ENCODE measurements around the gene PDE4B. TPM values are rescaled to one million over a fixed set of nuclear protein-coding genes. Genes with fewer than 3 reads are reported as not detected.

PDE4B gene
- total RNA-seq, 1 experiment from 2014 or later = not detected

DNA sequence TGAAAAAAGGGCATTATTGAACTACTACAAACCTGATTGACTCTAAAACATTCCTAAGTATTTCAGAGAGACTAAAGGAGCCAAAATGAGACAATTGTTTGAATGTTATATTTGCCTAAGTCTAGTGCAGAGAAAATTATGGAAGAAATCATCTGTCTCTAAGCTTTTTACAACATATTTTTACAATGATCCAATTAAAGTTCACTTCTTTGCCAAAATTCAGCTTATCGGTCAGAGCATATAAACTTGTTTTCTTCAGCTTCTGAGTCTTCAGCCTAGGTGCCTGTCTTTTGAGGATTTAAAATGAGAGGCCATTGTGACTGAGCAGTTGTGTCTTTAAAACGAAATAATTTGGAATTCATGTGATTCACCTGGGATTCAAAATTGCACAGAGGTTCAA, 560.1 kb downstream of the PDE4B start:
- H3K4me3 ChIP-seq (ENCODE audit: low read depth, low read length) = no peak overlapping the region
- ChIA-PET CTCF (no interaction called here), POLR2A (no interaction called here)
- no peaks in the 10 kb centered on the region for H3K9me3 ChIP-seq
- DNase-seq = no peak
- Mint-ChIP-seq H3K27ac (ENCODE audit: unreplicated experiment) (no peak overlapping the region), H3K27me3 (ENCODE audit: insufficient read depth, unreplicated experiment) (peaks cover 7% of the 10 kb centered on the region), H3K9me3 (ENCODE audit: unreplicated experiment) (no peaks in the 10 kb centered on the region), H3K4me3 (ENCODE audit: unreplicated experiment) (no peak overlapping the region), H3K4me1 (ENCODE audit: low read depth, unreplicated experiment) (no peaks in the 10 kb centered on the region), H3K36me3 (ENCODE audit: insufficient read depth, unreplicated experiment) (no peaks in the 10 kb centered on the region)
- TF ChIP-seq, protein P1, sequence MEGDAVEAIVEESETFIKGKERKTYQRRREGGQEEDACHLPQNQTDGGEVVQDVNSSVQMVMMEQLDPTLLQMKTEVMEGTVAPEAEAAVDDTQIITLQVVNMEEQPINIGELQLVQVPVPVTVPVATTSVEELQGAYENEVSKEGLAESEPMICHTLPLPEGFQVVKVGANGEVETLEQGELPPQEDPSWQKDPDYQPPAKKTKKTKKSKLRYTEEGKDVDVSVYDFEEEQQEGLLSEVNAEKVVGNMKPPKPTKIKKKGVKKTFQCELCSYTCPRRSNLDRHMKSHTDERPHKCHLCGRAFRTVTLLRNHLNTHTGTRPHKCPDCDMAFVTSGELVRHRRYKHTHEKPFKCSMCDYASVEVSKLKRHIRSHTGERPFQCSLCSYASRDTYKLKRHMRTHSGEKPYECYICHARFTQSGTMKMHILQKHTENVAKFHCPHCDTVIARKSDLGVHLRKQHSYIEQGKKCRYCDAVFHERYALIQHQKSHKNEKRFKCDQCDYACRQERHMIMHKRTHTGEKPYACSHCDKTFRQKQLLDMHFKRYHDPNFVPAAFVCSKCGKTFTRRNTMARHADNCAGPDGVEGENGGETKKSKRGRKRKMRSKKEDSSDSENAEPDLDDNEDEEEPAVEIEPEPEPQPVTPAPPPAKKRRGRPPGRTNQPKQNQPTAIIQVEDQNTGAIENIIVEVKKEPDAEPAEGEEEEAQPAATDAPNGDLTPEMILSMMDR (IDR thresholded peaks at IDR 0.05; ENCODE audit: insufficient read depth in 1 of 2, low read depth in 1 of 2, low read length in 1 of 2, severe bottlenecking in 1 of 2, unreplicated experiment in 1 of 2) = no peak
- H3K4me1 ChIP-seq = no peaks in the 10 kb centered on the region
- BruUV-seq (replicated peaks) = no TSS peak
- intact Hi-C loops (cut with micrococcal nuclease; ENCODE audit: unreplicated experiment) = no loop called here
- H3K36me3 ChIP-seq (ENCODE audit: control insufficient read depth, insufficient read depth, low read length) = no peaks in the 10 kb centered on the region
- no peaks in the 10 kb centered on the region for H3K27me3 ChIP-seq (replicated peaks; ENCODE audit: control insufficient read depth, insufficient read depth, low read length)

DNA sequence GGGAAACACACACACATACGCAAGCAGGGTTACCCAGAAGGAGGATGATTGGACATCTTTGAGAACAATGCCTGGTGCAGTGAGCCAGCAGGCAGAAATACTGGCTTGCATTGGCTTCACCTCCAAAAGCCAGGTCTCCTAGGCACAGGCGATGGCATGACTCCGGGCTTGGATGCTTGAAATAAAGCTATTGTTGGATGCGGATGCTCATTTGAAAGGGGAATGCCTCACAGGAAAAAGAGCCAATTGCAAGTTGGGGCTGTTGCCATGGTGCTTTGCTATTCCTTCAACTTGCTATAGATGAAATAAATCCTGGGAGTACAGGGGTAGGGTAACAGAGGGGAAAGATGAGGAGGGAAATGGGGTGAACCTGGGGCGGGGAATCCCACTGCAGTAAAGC, 560.6 kb downstream of the PDE4B start:
- Histone ChIP-seq H3K36me3 (ENCODE audit: control insufficient read depth, insufficient read depth, low read length) (no peaks in the 10 kb centered on the region), H3K4me3 (ENCODE audit: low read depth, low read length) (no peak overlapping the region), H3K27me3 (replicated peaks; ENCODE audit: control insufficient read depth, insufficient read depth, low read length) (no peaks in the 10 kb centered on the region), H3K9me3 (no peaks in the 10 kb centered on the region), H3K4me1 (no peaks in the 10 kb centered on the region)
- Mint-ChIP-seq H3K27me3 (ENCODE audit: insufficient read depth, unreplicated experiment) (peaks cover 7% of the 10 kb centered on the region), H3K4me3 (ENCODE audit: unreplicated experiment) (no peak overlapping the region), H3K4me1 (ENCODE audit: low read depth, unreplicated experiment) (no peaks in the 10 kb centered on the region), H3K27ac (ENCODE audit: unreplicated experiment) (no peak overlapping the region), H3K9me3 (ENCODE audit: unreplicated experiment) (no peaks in the 10 kb centered on the region), H3K36me3 (ENCODE audit: insufficient read depth, unreplicated experiment) (no peaks in the 10 kb centered on the region)
- DNase-seq = no peak
- intact Hi-C loops (cut with micrococcal nuclease; ENCODE audit: unreplicated experiment) = no loop called here
- ChIA-PET CTCF (no interaction called here), POLR2A (no interaction called here)
- TF ChIP-seq, protein P1 (IDR thresholded peaks at IDR 0.05; ENCODE audit: insufficient read depth in 1 of 2, low read depth in 1 of 2, low read length in 1 of 2, severe bottlenecking in 1 of 2, unreplicated experiment in 1 of 2) = no peak
- no TSS peak for BruUV-seq (replicated peaks)

DNA sequence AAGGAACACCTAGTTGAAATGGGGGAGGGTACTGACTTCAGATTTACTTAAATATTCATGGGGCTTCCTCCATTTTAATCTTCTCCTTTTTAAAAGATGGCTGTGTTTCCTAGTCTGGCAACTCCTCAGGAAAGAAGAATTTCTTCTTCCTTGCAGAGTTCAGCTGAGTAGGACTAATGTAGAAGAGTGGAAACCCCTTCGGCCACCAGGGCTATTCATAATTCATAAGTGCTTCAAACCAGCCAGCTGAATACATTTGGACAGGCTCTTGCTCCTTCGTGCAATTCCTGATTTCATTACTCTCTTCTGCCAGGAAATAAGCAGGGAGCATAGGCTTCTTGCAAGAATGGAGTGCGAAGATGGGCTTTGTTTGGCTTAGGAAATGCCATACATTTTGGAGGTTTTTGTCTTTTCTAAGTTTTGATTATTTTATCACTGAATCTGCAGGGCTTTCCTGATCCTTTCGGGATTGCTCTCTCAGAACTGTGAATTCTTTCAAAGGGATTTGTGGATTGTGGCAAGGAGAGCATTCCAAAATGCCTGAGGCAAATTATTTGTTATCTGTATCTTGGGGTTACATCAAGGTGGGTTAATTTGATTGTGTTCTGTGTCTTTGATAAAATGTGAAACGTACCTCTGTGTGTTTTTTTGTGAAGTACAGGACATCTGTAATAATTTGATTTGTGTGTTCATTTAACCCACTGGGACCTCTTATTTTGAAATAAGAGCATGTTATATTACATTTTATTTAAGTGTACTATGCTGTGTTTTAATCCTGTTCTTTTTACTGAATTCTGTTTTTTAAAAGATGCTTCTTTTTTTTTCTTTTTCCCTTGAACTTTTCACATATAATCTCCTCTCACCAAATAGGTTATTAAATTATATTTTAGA, 561.9 kb downstream of the PDE4B start:
- no peaks in the 10 kb centered on the region for H3K4me1 ChIP-seq
- CTCF ChIA-PET = no interaction called here

More for the DNA sequence above, 561.9 kb downstream of the PDE4B start:
- intact Hi-C loops (cut with micrococcal nuclease; ENCODE audit: unreplicated experiment) = no loop called here
- H3K27ac Mint-ChIP-seq (ENCODE audit: unreplicated experiment) = no peak overlapping the region
- POLR2A ChIA-PET = no interaction called here
- BruUV-seq (replicated peaks) = no TSS peak
- H3K9me3 Mint-ChIP-seq (ENCODE audit: unreplicated experiment) = no peaks in the 10 kb centered on the region
- Histone ChIP-seq H3K4me3 (ENCODE audit: low read depth, low read length) (no peak overlapping the region), H3K27me3 (replicated peaks; ENCODE audit: control insufficient read depth, insufficient read depth, low read length) (no peaks in the 10 kb centered on the region), H3K9me3 (no peaks in the 10 kb centered on the region), H3K36me3 (ENCODE audit: control insufficient read depth, insufficient read depth, low read length) (no peaks in the 10 kb centered on the region)
- H3K36me3 Mint-ChIP-seq (ENCODE audit: insufficient read depth, unreplicated experiment) = no peaks in the 10 kb centered on the region
- H3K4me3 Mint-ChIP-seq (ENCODE audit: unreplicated experiment) = no peak overlapping the region
- H3K4me1 Mint-ChIP-seq (ENCODE audit: low read depth, unreplicated experiment) = no peaks in the 10 kb centered on the region
- no peak for DNase-seq
- peaks cover 10% of the 10 kb centered on the region for H3K27me3 Mint-ChIP-seq (ENCODE audit: insufficient read depth, unreplicated experiment)
- TF ChIP-seq, protein P1 (IDR thresholded peaks at IDR 0.05; ENCODE audit: insufficient read depth in 1 of 2, low read depth in 1 of 2, low read length in 1 of 2, severe bottlenecking in 1 of 2, unreplicated experiment in 1 of 2) = no peak
